Stimulated activated naive CD8-positive, alpha-beta T cell treated with anti-CD3 and anti-CD28 coated beads, Interleukin-15, Interleukin-2, amounts not matched to agents 100 ng/mL and 50 ng/mL, for 24 hours (primary cell): ENCODE data around the gene TNFRSF1A.
"Not testable (repeated sequence)": the region's sequence is repeated elsewhere in the genome, so short reads cannot be mapped to it uniquely, and the experiment has no call there.

Experiments
- H3K27ac Mint-ChIP-seq: one replicate; pipeline ENCODE4 v1.8.0; 2021; ENCODE audit warnings: mild to moderate bottlenecking, mixed read lengths
- H3K27me3 Mint-ChIP-seq: one replicate; pipeline ENCODE4 v1.8.0; 2021; ENCODE audit warnings: mixed read lengths
- H3K36me3 Mint-ChIP-seq: one replicate; pipeline ENCODE4 v1.8.0; 2021; ENCODE audit warnings: low read depth, mixed read lengths
- H3K4me1 Mint-ChIP-seq: one replicate; pipeline ENCODE4 v1.8.0; 2021; ENCODE audit warnings: low read depth, mixed read lengths
- H3K4me3 Mint-ChIP-seq: one replicate; pipeline ENCODE4 v1.8.0; 2021; ENCODE audit warnings: mild to moderate bottlenecking, mixed read lengths
- H3K9me3 Mint-ChIP-seq: one replicate; pipeline ENCODE4 v1.8.0; 2021; ENCODE audit warnings: mixed read lengths

TNFRSF1A gene

GRCh38 chr12:6303071-6303470 is 38.8 kb downstream of the TNFRSF1A start:
- H3K4me3 Mint-ChIP-seq = no peak overlapping the region
- H3K27ac Mint-ChIP-seq = no peak overlapping the region
- H3K36me3 Mint-ChIP-seq = no peaks in the 10 kb centered on the region
- peaks cover 12% of the 10 kb centered on the region for H3K27me3 Mint-ChIP-seq
- H3K4me1 Mint-ChIP-seq = peaks cover 5% of the 10 kb centered on the region
- no peaks in the 10 kb centered on the region for H3K9me3 Mint-ChIP-seq

- no peak overlapping the region for H3K27ac Mint-ChIP-seq
- H3K4me3 Mint-ChIP-seq = no peak overlapping the region
- H3K9me3 Mint-ChIP-seq = no peaks in the 10 kb centered on the region
- peaks cover 5% of the 10 kb centered on the region for H3K4me1 Mint-ChIP-seq
- H3K27me3 Mint-ChIP-seq = peaks cover 12% of the 10 kb centered on the region
- H3K36me3 Mint-ChIP-seq = no peaks in the 10 kb centered on the region
Measured at GRCh38 chr12:6302621-6303020, 39.3 kb downstream of the TNFRSF1A start.

GRCh38 chr12:6301721-6302120 is 40.2 kb downstream of the TNFRSF1A start:
- no peak overlapping the region for H3K4me3 Mint-ChIP-seq
- peaks cover 12% of the 10 kb centered on the region for H3K27me3 Mint-ChIP-seq
- H3K36me3 Mint-ChIP-seq = no peaks in the 10 kb centered on the region
- H3K9me3 Mint-ChIP-seq = no peaks in the 10 kb centered on the region
- peaks cover 5% of the 10 kb centered on the region for H3K4me1 Mint-ChIP-seq
- no peak overlapping the region for H3K27ac Mint-ChIP-seq

- peaks cover 5% of the 10 kb centered on the region for H3K4me1 Mint-ChIP-seq
- peaks cover 8% of the 10 kb centered on the region for H3K27me3 Mint-ChIP-seq
- H3K36me3 Mint-ChIP-seq = no peaks in the 10 kb centered on the region
- no peak overlapping the region for H3K27ac Mint-ChIP-seq
- H3K4me3 Mint-ChIP-seq = no peak overlapping the region
- H3K9me3 Mint-ChIP-seq = no peaks in the 10 kb centered on the region
Measured at GRCh38 chr12:6297170-6297569, 44.7 kb downstream of the TNFRSF1A start.

DNA sequence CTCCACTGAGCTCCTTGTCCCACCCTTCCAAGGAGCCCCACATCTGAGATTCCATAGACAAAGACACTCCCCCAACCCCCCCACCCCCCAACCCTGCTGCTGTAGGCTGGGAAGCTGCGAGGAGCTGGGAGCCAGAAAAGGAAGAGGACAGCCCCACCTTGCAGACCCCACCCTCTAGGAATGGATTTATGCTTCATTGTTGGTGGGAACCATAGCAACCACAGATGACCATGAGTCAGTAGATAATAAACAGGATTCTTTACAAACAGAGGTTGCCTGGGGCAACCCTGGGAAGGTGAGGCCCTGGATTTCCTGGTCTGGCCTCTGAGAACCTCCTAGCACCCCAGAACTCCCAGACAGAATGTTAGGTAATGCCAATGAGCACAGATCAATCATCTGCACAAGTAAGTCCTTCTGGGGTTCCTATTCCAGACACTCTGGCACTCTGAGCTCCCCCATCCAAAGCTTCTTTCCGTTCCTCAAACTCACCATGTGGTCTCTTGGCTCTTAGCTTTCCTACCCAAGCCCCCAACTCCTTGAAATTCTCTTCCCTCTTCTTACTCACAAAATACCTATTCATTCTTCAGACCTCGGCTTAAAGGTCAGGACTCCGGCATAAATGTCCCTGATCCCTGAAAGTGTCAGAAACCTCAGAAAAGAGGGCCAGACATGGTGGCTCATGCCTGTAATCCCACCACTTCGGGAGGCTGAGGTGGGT is 46.6 kb downstream of the TNFRSF1A start:
- H3K9me3 Mint-ChIP-seq = no peaks in the 10 kb centered on the region
- H3K27me3 Mint-ChIP-seq = peaks cover 6% of the 10 kb centered on the region
- no peak overlapping the region for H3K4me3 Mint-ChIP-seq
- peak overlapping the region; percentile 65 for H3K27ac Mint-ChIP-seq
- no peaks in the 10 kb centered on the region for H3K36me3 Mint-ChIP-seq
- peaks cover 1% of the 10 kb centered on the region for H3K4me1 Mint-ChIP-seq

DNA sequence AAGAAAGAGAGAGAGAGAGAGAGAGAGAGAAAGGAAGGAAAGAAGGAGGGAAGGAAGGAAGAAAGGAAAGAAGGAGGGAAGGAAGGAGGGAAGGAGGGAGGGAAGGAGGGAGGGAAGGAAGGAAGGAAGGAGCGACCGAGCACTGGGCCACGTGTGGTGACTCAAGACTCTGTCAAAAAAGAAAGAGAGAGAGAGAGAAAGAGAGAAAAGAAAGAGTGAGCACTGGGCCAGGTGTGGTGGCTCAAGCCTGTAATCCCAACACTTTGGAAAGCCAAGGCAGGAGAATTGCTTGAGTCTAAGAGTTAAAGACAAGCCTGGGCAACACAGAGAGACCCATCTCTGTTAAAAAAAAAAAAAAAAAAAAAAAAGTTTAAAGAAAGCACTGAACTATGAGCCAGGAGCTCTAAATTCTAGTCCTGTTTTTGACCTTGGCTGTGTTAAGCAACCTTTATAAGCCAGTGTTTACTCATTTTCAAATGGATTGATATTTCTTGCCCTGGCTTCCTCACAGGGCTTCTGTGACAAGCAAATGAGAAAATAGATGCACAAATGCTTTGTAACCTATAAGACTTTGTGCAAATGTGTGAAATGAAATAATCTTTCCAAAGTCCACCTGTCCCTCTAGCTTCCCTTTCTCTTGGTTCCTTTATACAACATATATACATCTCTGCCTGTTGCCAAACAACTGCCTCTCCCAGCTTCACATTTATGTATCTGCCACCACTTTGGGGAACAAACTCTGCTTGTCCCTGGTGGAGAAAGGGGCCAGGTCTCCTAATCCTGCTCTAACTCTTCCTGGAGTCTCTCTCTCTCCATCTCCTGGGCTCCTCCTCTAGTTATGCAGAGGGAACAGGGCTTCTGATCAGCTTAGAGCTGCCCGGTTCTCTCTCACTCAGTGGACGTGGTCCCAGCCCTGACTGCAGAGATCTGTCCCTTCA is 47.5 kb downstream of the TNFRSF1A start:
- no peak overlapping the region for H3K27ac Mint-ChIP-seq
- H3K27me3 Mint-ChIP-seq = peaks cover 9% of the 10 kb centered on the region
- no peaks in the 10 kb centered on the region for H3K36me3 Mint-ChIP-seq

DNA sequence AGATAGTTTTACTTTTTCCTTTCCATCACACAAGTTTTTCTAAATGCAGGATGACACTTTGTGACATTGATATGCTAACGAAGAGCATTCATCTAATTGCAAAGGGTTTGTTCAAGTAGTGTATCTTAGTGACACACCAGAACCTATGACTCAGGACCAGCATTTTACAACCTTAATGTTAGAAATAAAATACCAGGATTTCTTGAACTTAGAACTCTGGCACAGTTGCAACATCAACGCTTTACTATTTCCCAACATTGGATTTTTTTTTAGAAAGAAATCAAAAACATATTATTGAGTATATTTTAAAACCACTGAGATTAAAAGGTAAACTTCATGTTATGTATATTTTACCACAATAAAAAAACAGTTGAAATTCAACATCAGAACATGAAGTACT is 49.3 kb downstream of the TNFRSF1A start:
- Mint-ChIP-seq H3K4me3 (no peak overlapping the region), H3K36me3 (no peaks in the 10 kb centered on the region), H3K27me3 (peaks cover 12% of the 10 kb centered on the region), H3K4me1 (no peaks in the 10 kb centered on the region), H3K9me3 (no peaks in the 10 kb centered on the region), H3K27ac (no peak overlapping the region)

More for the DNA sequence above, 47.5 kb downstream of the TNFRSF1A start:
- Mint-ChIP-seq H3K4me1 (no peaks in the 10 kb centered on the region), H3K4me3 (no peak overlapping the region), H3K9me3 (no peaks in the 10 kb centered on the region)

- H3K4me1 Mint-ChIP-seq, H3K4me3 Mint-ChIP-seq, H3K27ac Mint-ChIP-seq, H3K36me3 Mint-ChIP-seq, H3K9me3 Mint-ChIP-seq: not testable (repeated sequence)
- peaks cover 18% of the 10 kb centered on the region for H3K27me3 Mint-ChIP-seq
Measured at GRCh38 chr12:6289906-6290305, 52.0 kb downstream of the TNFRSF1A start.

GRCh38 chr12:6289081-6289480 is 52.8 kb downstream of the TNFRSF1A start:
- not testable (repeated sequence) for H3K9me3 Mint-ChIP-seq, H3K36me3 Mint-ChIP-seq, H3K4me1 Mint-ChIP-seq, H3K4me3 Mint-ChIP-seq, H3K27ac Mint-ChIP-seq
- peaks cover 14% of the 10 kb centered on the region for H3K27me3 Mint-ChIP-seq

DNA sequence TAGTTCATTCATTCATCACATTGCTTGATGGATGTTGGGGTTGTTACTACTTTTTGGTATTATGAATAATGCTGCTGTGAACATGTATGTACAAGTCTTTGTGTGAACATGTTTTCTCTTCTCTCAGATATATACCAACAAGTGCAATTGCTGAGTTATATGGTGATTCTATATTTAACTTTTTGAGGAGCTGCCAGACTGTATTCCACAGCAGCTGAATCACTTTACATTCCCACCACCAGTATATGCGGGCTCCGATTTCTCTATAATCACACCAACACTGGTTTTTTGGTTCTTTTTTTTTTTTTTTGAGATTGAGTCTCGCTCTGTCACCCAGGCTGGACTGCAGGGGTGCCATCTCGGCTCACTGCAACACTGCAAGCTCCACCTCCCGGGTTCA is 53.6 kb downstream of the TNFRSF1A start:
- H3K4me3 Mint-ChIP-seq = no peak overlapping the region
- H3K36me3 Mint-ChIP-seq = no peaks in the 10 kb centered on the region
- no peaks in the 10 kb centered on the region for H3K9me3 Mint-ChIP-seq
- no peak overlapping the region for H3K27ac Mint-ChIP-seq
- peaks cover 14% of the 10 kb centered on the region for H3K27me3 Mint-ChIP-seq
- no peaks in the 10 kb centered on the region for H3K4me1 Mint-ChIP-seq

GRCh38 chr12:6285532-6286306 is 56.2 kb downstream of the TNFRSF1A start:
- peaks cover 23% of the 10 kb centered on the region for H3K27me3 Mint-ChIP-seq
- no peak overlapping the region for H3K4me3 Mint-ChIP-seq
- H3K27ac Mint-ChIP-seq = no peak overlapping the region
- H3K9me3 Mint-ChIP-seq = no peaks in the 10 kb centered on the region
- no peaks in the 10 kb centered on the region for H3K4me1 Mint-ChIP-seq
- no peaks in the 10 kb centered on the region for H3K36me3 Mint-ChIP-seq

DNA sequence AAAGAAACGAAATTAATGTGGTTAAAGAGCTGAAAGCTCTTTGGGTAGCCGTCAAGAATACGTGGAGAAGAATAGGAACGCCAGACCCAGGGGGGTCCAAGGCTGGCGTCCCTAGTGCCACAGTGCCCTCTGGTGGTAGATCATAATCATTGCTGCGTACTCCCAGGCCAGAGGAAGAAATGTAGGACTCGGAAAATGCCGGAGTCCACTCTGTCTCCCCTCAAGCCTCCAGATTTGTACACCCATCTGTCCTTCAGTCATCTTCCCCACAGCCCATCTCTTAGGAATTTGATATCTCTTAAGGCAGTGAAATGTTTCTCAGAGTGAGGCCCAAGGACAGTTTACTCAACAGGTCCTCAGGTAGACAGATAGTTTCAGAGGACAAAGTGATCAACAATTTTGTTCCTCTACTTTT is 56.8 kb downstream of the TNFRSF1A start:
- Mint-ChIP-seq H3K4me3 (no peak overlapping the region), H3K27me3 (peaks cover 27% of the 10 kb centered on the region), H3K4me1 (no peaks in the 10 kb centered on the region), H3K9me3 (no peaks in the 10 kb centered on the region), H3K36me3 (no peaks in the 10 kb centered on the region), H3K27ac (no peak overlapping the region)

GRCh38 chr12:6284273-6284672 is 57.6 kb downstream of the TNFRSF1A start:
- H3K4me1 Mint-ChIP-seq = no peaks in the 10 kb centered on the region
- no peak overlapping the region for H3K27ac Mint-ChIP-seq
- no peaks in the 10 kb centered on the region for H3K9me3 Mint-ChIP-seq
- H3K36me3 Mint-ChIP-seq = no peaks in the 10 kb centered on the region
- no peak overlapping the region for H3K4me3 Mint-ChIP-seq
- peaks cover 30% of the 10 kb centered on the region for H3K27me3 Mint-ChIP-seq

GRCh38 chr12:6282453-6282840 is 59.4 kb downstream of the TNFRSF1A start:
- Mint-ChIP-seq H3K9me3 (no peaks in the 10 kb centered on the region), H3K27ac (no peak overlapping the region), H3K36me3 (no peaks in the 10 kb centered on the region), H3K27me3 (peaks cover 29% of the 10 kb centered on the region), H3K4me3 (no peak overlapping the region), H3K4me1 (peaks cover 7% of the 10 kb centered on the region)
